ENCODE data around the gene RBM10. TPM values are rescaled to one million over a fixed set of nuclear protein-coding genes. Genes with fewer than 3 reads are reported as not detected.

RBM10 gene
- total RNA-seq, 1 experiment from 2014 or later, result 56.9 TPM

DNA sequence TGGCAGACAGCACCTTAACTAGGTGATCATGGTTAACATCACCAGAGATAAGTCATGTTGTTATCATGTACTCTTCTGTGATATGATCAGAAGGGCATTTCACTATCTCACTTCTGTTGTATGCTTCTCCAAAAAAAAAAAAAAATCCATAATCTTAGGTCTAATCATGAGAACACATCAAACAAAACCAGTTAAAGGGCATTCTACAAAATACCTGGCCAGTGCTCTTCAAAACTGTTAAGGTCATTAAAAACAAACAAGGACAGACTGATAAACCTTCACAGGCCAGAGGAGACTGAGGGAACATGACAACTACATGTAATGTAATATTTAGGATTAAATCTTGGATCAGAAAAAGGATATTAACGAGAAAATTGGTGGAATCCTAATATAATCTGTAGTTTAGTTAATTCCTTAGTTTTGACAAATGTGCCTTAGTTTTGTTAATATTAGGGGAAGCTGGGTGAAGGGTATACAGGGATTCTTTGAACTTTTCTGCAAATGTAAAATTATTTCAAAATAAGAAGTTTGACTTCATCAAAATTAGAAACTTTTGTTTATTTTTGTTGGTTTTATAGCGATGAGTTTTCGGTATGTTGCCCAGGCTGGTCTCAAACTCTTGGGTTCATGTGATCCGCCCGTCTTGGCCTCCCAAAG is 18.0 kb downstream of the RBM10 start:
- Histone ChIP-seq H3K36me3 (ENCODE audit: control insufficient read depth in 1 of 2, insufficient read depth in 2 of 2, low read length in 2 of 2) (no peaks in the 10 kb centered on the region), H2AFZ (ENCODE audit: low read depth, low read length, poor library complexity, severe bottlenecking) (no peak overlapping the region), H3K9me2 (ENCODE audit: insufficient read depth) (no peaks in the 10 kb centered on the region), H3K79me2 (ENCODE audit: insufficient read depth, low read length) (peaks cover 78% of the 10 kb centered on the region), H3K9me3 (ENCODE audit: control insufficient read depth in 1 of 2, insufficient read depth in 1 of 2, low read depth in 1 of 2, low read length in 2 of 2) (no peaks in the 10 kb centered on the region), H3K4me2 (ENCODE audit: low read length) (no peak overlapping the region), H4K20me1 (ENCODE audit: insufficient read depth) (no peaks in the 10 kb centered on the region), H3K4me3 (replicated peaks in 1 of 2; ENCODE audit: low read depth in 1 of 2, low read length in 2 of 2) (no peak overlapping the region), H3K9ac (ENCODE audit: low read length) (no peak overlapping the region), H3K27me3 (ENCODE audit: insufficient read depth, low read length) (no peaks in the 10 kb centered on the region), H3K4me1 (ENCODE audit: control insufficient read depth in 1 of 2, insufficient read depth in 2 of 2, low read length in 2 of 2) (no peaks in the 10 kb centered on the region), H3K27ac (ENCODE audit: low read depth, low read length) (no peak overlapping the region)
- no peak for TF ChIP-seq ZFX (IDR thresholded peaks at IDR 0.05)
- TF ChIP-seq POLR2A (IDR thresholded peaks at IDR 0.05; ENCODE audit: borderline replicate concordance, extremely low read depth, insufficient read depth, insufficient read length), result no peak
- no peak for TF ChIP-seq SRF (IDR thresholded peaks at IDR 0.05; ENCODE audit: low read depth)
- TF ChIP-seq ZNF274 (IDR thresholded peaks at IDR 0.05; ENCODE audit: low read depth, low read length), result no peak
- TF ChIP-seq, protein P1, sequence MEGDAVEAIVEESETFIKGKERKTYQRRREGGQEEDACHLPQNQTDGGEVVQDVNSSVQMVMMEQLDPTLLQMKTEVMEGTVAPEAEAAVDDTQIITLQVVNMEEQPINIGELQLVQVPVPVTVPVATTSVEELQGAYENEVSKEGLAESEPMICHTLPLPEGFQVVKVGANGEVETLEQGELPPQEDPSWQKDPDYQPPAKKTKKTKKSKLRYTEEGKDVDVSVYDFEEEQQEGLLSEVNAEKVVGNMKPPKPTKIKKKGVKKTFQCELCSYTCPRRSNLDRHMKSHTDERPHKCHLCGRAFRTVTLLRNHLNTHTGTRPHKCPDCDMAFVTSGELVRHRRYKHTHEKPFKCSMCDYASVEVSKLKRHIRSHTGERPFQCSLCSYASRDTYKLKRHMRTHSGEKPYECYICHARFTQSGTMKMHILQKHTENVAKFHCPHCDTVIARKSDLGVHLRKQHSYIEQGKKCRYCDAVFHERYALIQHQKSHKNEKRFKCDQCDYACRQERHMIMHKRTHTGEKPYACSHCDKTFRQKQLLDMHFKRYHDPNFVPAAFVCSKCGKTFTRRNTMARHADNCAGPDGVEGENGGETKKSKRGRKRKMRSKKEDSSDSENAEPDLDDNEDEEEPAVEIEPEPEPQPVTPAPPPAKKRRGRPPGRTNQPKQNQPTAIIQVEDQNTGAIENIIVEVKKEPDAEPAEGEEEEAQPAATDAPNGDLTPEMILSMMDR (IDR thresholded peaks at IDR 0.05 in 2 of 3, conservative IDR thresholded peaks at IDR 0.05 in 1 of 3; ENCODE audit: borderline replicate concordance in 1 of 3, insufficient read depth in 1 of 3, low read depth in 2 of 3, low read length in 2 of 3), result no peak
- no peak for TF ChIP-seq REST (IDR thresholded peaks at IDR 0.05; ENCODE audit: low read depth)
- no peak for TF ChIP-seq EZH2 (IDR thresholded peaks at IDR 0.05)
- no peak for TF ChIP-seq MAX (IDR thresholded peaks at IDR 0.05)
- no peak for TF ChIP-seq CEBPB (IDR thresholded peaks at IDR 0.05; ENCODE audit: low read depth)
- ChIA-PET RAD21 (ENCODE audit: low non-redundant PET in 1 of 2, low total read pairs in 2 of 2, uncharacterized antibody in 2 of 2, unreplicated experiment in 2 of 2) (no interaction called here), CTCF (no interaction called here), POLR2A (no interaction called here)
- DNase-seq (ENCODE audit: low read depth, low spot score) (no peak), ATAC-seq (no peak)
- BruUV-seq (replicated peaks), result no TSS peak
- intact Hi-C loops (cut with micrococcal nuclease), result no loop called here
